Spinal cord (tissue), 10 donors: ENCODE data around the gene CDV3. TPM values are rescaled to one million over a fixed set of nuclear protein-coding genes. Genes with fewer than 3 reads are reported as not detected.

ENCODE experiments used
- DNase-seq, 6 donors: peaks; one replicate each; pipeline versions ENCODE4 v3.0.0 to v3.0.0-alpha.2; 2013 to 2015; ENCODE audit warnings: low spot score in 6 of 6, low read depth in 4 of 6
- H3K27ac ChIP-seq: one replicate; pipeline ENCODE4 v1.5.1; 2013; ENCODE audit warnings: low read depth, low read length, control low read depth
- H3K27me3 ChIP-seq: one replicate; pipeline ENCODE4 v1.6.1; 2013; ENCODE audit warnings: low read length; ENCODE audit not compliant: control insufficient read depth, insufficient read depth
- H3K36me3 ChIP-seq: one replicate; pipeline ENCODE4 v1.6.1; 2013; ENCODE audit warnings: low read length; ENCODE audit not compliant: control insufficient read depth, insufficient read depth
- H3K4me1 ChIP-seq: one replicate; pipeline ENCODE4 v1.6.1; 2013; ENCODE audit warnings: low read length; ENCODE audit not compliant: control insufficient read depth, insufficient read depth
- H3K4me3 ChIP-seq: one replicate; pipeline ENCODE4 v1.5.1; 2013; ENCODE audit warnings: low read depth, low read length, control low read depth
- H3K9me3 ChIP-seq: one replicate; pipeline ENCODE4 v1.6.1; 2013; ENCODE audit warnings: low read length; ENCODE audit not compliant: control insufficient read depth, insufficient read depth
- WGBS: methylation state at CpG from one replicate; pipeline ENCODE4 v1.1.5; 2013; ENCODE audit warnings: missing lambda C conversion rate; ENCODE audit not compliant: insufficient coverage; 5-methylcytosine and 5-hydroxymethylcytosine counted together
- polyA plus RNA-seq, 2 donors: library from polyadenylated mRNA; unstranded; fragments of 120-200 nt; gene quantifications; one replicate each; pipeline ENCODE4 v1.2.1, GENCODE V29; 2013; ENCODE audit not compliant: insufficient read length in 2 of 2
- total RNA-seq, 2 donors: library from RNA; depleted of rRNA in 1 of 2; stranded (reverse); fragments of 120-200 nt in 1 of 2; fragments of >200 nt in 1 of 2; gene quantifications; one replicate each; pipeline versions ENCODE4 v1.2.3 to v1.2.4, GENCODE V29; 2013 to 2014
- donor health status: healthy.

CDV3 gene
- total and polyA plus RNA-seq, 4 donors, result 93.8 to 166 (median 123) TPM

DNA sequence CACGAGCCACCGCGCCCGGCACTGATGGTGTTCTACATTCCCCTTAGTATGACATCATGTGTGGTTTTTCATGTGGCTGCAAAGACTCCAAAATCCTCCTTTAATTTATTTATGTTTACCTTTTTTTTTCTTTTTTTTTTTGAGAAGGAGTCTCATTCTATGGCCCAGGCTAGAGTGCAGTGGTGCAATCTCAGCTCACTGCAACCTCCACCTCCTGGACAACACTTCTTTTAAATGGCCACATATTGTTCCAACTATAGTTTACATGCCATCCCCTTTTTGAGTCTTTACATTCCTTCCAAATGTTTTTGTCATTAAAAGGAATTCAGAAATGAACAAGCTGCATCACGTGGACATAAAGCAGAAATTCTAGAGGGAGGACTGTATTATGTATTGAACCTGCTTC lies 10.3 kb upstream of the CDV3 start:
- Histone ChIP-seq H3K27me3 (no peaks in the 10 kb centered on the region), H3K4me1 (no peaks in the 10 kb centered on the region), H3K27ac (no peak overlapping the region), H3K9me3 (peaks cover 2% of the 10 kb centered on the region), H3K36me3 (no peaks in the 10 kb centered on the region), H3K4me3 (no peak overlapping the region)
- WGBS, result no CpG with 5 or more reads among the region's 5 CpGs
- DNase-seq, result no peak

DNA sequence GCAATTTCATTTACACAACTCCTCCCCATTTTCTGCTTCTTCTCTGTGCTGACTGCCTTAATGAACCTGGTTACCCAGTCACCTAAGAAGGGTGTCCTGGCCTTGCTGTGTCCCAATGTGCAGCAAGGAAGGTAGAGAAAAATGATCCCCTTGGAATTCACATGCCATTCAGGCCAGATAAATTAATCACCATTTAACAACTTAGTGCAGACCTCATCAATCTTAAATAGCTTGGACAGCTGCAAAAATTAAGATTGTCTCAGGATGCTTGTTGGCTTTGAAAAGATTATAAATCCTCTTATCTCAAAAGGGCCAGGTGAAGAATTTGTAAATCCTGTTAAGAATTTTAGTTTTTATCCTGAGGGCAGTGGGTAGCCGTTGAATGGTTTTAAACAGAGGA lies 9.7 kb upstream of the CDV3 start:
- Histone ChIP-seq H3K36me3 (no peaks in the 10 kb centered on the region), H3K27me3 (no peaks in the 10 kb centered on the region), H3K27ac (no peak overlapping the region), H3K9me3 (peaks cover 2% of the 10 kb centered on the region), H3K4me1 (no peaks in the 10 kb centered on the region), H3K4me3 (no peak overlapping the region)
- WGBS, result 95% methylated on average over 1 of the region's 1 CpG
- DNase-seq, result no peak

DNA sequence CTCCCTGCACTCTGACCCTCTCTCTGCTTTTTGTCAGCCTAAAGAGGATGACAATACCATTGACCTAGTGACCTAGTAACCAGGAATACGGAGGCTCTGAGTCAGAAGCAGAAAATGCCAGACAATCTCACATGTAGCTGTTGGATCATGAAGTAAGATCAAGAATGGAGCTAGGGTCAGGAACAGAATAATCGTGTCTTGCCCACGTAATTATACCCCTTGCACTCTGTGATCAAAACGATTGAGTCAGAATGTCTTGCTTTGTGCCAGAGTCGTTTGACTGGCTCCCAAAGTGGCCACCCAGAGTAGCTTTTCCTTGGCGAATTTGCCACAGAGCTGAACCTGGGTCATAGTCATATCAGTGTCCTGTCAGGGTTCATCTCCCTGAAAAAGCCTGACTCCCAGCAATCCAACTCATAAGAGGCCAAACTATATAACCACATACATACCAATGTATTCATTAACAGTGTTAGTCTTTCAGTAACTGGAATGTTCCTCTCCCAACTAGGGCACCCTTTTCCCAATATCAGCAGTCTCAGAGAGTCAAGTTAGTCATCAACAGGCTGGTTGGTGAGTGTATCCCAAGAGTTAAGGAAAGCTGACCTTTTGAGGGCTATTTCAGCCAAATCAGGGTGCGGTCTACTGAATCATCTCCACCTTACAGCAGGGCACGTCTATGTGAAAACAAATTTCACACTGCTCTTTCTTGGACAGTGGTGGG lies 5.0 kb upstream of the CDV3 start:
- no peaks in the 10 kb centered on the region for H3K4me1 ChIP-seq
- 71% methylated on average over 6 of the region's 8 CpGs for WGBS
- DNase-seq, result no peak
- no peak overlapping the region for H3K27ac ChIP-seq
- H3K36me3 ChIP-seq, result no peaks in the 10 kb centered on the region
- no peak overlapping the region for H3K4me3 ChIP-seq
- H3K9me3 ChIP-seq, result no peaks in the 10 kb centered on the region
- H3K27me3 ChIP-seq, result no peaks in the 10 kb centered on the region

DNA sequence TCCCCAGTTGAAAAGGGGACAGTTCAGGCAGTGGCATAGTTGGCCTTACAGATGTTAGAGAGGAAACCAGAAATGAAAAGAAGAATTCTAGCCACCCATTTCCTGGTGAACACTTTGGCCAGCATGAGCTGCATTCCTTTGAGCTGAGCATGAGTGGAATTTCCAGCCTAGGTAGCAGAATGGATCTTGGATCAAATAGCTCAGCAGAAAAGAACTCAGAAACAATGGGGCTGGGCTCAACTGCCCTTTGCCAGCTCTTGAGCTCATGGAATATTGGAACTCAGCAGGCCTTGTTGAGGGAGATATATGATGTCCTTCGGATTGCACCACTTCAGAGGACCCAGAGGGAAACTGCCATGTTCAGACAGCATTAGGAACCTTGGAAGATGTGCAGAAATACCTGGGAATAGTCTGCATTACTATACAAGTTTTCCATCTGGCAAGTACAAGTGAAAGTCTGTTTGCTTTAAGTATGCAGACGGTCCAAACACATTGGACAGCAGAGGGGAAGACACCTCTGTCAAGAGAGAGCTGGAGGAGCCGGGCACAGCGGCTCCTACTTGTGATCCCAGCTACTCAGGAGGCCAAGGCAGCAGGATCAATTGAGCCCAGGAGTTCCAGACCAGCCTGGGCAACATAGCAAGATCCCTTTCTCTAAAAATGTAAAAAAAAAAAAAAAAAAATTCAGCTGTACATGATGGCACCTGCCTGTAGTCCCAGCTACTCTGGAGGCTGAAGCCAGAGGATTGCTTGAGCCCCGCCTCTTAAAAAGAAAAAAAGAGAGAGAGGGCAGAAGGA lies 3.1 kb upstream of the CDV3 start:
- WGBS, result 84% methylated on average over 5 of the region's 5 CpGs
- Histone ChIP-seq H3K9me3 (no peaks in the 10 kb centered on the region), H3K27me3 (no peaks in the 10 kb centered on the region), H3K4me1 (no peaks in the 10 kb centered on the region), H3K27ac (no peak overlapping the region), H3K4me3 (no peak overlapping the region), H3K36me3 (no peaks in the 10 kb centered on the region)
- DNase-seq, result peak in 1 of 6 donors; percentile 35

DNA sequence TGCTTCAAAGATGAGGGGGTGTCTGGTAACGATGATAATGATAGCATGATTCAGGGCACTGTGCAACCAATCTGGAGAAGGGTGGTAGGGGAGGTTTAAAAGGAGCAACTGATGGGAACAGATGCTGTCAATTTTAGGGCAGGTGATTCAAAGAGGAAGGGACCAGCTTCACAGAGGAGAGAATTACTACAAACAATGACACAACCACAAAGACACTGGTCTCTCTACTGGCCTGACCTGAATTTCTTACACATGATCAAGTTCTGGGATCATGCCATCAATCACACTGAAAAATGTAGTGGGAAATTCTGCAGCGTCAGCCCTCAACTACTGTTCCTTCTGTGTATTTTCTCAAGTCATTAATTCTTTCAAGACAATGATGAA lies 2.6 kb upstream of the CDV3 start:
- Histone ChIP-seq H3K4me1 (no peaks in the 10 kb centered on the region), H3K27me3 (no peaks in the 10 kb centered on the region), H3K4me3 (no peak overlapping the region), H3K27ac (no peak overlapping the region), H3K36me3 (no peaks in the 10 kb centered on the region), H3K9me3 (no peaks in the 10 kb centered on the region)
- WGBS, result 80% methylated on average over 1 of the region's 2 CpGs
- DNase-seq, result no peak

DNA sequence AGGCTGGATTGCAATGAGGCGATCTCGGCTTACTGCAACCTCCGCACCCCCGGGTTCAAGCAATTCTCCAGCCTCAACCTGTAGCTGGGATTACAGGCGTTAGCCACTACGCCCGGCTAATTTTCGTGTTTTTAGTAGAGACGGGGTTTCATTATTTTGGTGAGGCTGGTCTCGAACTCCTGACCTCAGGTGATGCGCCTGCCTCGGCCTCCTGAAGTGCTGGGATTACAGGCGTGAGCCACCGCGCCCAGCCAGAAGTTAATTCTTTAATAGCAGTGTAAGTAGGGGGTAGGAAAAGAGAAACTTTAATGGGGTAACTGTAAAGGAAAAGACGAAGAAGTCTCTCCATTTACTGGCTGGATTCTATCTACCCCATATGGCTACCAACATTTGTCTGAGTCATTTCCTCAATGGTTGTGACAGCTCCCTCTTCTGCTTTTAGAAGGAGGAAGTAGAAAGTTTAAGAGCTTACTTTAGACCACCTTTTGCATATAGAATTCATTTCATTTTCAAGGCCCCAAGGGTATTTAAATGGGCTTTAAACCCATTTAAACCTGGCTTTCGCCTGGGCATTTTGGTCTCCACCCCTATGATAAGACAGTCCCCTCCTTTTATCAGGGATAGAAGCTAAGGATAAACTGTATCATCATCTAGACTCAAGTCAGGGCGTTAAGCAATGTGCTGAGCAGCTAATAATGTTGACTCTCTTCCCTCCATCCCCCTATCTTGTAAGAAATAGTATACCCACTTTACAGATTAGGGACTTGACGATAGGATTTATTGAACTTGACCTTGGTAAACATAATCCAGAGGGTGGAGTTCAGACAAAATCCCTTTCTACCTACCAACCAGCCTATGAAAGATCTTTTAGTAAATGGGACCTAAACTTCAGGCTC lies 1.1 kb upstream of the CDV3 start:
- peak overlapping the region; percentile 82 for H3K27ac ChIP-seq
- 96% methylated on average over 8 of the region's 19 CpGs for WGBS
- no peaks in the 10 kb centered on the region for H3K36me3 ChIP-seq
- peak overlapping the region; percentile 41 for H3K4me3 ChIP-seq
- DNase-seq, result no peak
- H3K4me1 ChIP-seq, result no peaks in the 10 kb centered on the region
- H3K27me3 ChIP-seq, result no peaks in the 10 kb centered on the region
- no peaks in the 10 kb centered on the region for H3K9me3 ChIP-seq

DNA sequence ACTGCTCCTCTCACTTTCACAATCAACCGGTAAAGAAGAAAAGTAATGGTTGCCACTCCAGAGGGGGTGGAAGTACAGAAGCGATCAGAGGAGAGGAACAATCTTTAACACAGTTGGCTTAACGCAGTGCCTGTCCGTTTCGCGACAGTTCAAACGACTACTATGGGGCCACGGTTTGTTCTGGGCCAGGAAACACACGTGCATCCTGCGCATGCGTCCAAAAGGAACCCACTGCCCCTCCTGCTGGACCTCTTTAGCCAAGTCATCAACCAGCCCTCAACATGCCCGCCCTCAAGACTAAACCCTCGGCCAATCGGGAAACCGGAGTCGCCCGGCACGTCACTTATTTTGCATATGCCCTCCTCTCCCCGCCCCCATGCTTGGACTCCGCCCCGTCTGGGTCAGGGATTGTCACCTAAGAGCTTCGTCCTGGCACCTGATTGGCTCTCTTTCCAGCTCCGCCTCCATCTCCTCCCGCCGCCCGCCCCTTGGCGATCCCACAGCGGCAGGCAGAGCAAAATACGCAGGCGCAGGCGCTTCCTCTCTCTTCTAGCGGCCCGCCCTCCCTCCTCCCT lies 345 bp upstream of the CDV3 start:
- H3K4me1 ChIP-seq, result no peaks in the 10 kb centered on the region
- no peaks in the 10 kb centered on the region for H3K9me3 ChIP-seq
- peak overlapping the region; percentile 48 for H3K4me3 ChIP-seq
- peaks cover 4% of the 10 kb centered on the region for H3K36me3 ChIP-seq
- peak overlapping the region; percentile 92 for H3K27ac ChIP-seq
- no peaks in the 10 kb centered on the region for H3K27me3 ChIP-seq
- peak; percentile 98 to 100 (median 100) for DNase-seq
- WGBS, result under 1% methylated on average over 33 of the region's 33 CpGs

DNA sequence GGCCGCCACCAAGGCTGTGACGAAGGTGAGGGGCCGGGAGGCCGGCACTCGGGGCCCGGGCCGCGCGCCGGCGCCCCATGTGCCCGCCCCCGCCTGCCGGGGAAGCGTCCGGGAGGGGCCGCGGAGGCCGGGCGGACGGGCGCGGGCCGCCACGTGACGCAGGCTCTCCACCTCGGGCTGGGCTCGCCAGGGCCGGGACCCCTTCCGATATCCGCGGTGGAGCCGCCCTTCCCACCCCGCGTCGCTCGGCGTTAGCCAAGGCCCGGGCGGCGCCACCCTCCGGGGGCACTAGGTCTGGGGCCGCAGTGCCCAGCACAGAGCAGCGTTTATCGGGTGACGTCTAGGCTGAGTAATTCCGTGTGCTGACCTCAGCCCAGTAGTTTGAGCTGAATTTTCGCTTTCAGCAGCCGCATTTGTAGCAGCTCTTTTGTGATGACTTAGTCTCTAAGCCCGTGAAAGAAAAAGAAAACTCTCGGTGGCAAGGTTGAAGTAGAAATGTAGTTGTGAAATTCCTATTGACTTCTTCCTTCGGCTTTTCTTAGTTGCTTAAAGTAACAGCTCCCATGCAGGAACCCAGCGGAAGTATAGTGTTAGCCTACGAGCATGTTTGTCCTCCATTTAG lies 885 bp downstream of the CDV3 start:
- H3K27ac ChIP-seq, result peak overlapping the region; percentile 94
- peak in 5 of 6 donors; percentile 33 to 80 (median 45) for DNase-seq
- no peaks in the 10 kb centered on the region for H3K9me3 ChIP-seq
- 0% methylated on average over 54 of the region's 54 CpGs for WGBS
- peaks cover 4% of the 10 kb centered on the region for H3K36me3 ChIP-seq
- H3K27me3 ChIP-seq, result no peaks in the 10 kb centered on the region
- H3K4me3 ChIP-seq, result peak overlapping the region; percentile 82
- no peaks in the 10 kb centered on the region for H3K4me1 ChIP-seq

DNA sequence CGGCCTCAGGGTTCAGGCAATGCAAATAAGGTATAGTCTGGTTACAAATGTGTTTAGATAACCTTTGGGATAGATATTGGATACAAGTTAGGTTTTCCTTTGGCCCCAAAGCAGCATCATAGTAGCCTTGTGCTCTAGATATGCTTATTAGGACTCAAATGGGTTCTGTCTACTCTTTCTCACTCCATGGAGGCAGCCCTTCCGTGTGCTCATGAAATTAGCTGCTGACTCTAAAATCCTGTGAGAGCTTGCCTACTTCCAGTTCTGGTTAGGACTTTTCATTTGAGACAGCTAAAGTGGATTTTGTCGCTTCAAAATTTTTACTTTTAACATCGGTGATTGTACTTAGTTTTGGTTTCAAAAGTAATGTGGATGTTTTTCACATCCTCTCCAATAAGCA lies 1.6 kb downstream of the CDV3 start:
- Histone ChIP-seq H3K4me1 (no peaks in the 10 kb centered on the region), H3K27ac (peak overlapping the region; percentile 94), H3K9me3 (no peaks in the 10 kb centered on the region), H3K36me3 (peaks cover 4% of the 10 kb centered on the region), H3K4me3 (peak overlapping the region; percentile 82), H3K27me3 (no peaks in the 10 kb centered on the region)
- WGBS, result 14% methylated on average over 2 of the region's 4 CpGs
- no peak for DNase-seq
